HepG2 (cell line): ENCODE data around the gene PRRT1.

ENCODE experiments used
- AFF4 ChIP-seq: sonication (generic); formaldehyde crosslinking; IDR thresholded peaks from 2 replicates; pipeline ENCODE4 v1.4.0; 2020; ENCODE audit warnings: missing genetic modification reagents
- ARID3A ChIP-seq: IDR thresholded peaks from 2 replicates; pipeline ENCODE4 v1.6.1; 2012; ENCODE audit warnings: low read depth, low read length, improper control_type of control experiment
- ARID5B ChIP-seq: IDR thresholded peaks from 2 replicates; pipeline ENCODE4 v1.4.0; 2020; ENCODE audit warnings: mild to moderate bottlenecking, missing genetic modification reagents
- CTCF ChIP-seq: sonication (generic); formaldehyde crosslinking; IDR thresholded peaks from 2 replicates; pipeline ENCODE4 v1.5.0; 2020; ENCODE audit warnings: mild to moderate bottlenecking, missing genetic modification reagents, moderate library complexity
- EZH2 ChIP-seq: conservative IDR thresholded peaks from 2 replicates; pipeline ENCODE4 v1.6.1; 2012; ENCODE audit warnings: mild to moderate bottlenecking, low read depth, low read length, moderate library complexity
- FOXM1 ChIP-seq: sonication (generic); formaldehyde crosslinking; IDR thresholded peaks from 2 replicates; pipeline ENCODE4 v1.5.0; 2020; ENCODE audit warnings: missing genetic modification reagents
- GTF2F1 ChIP-seq: fragments of 150-350 bp; IDR thresholded peaks from 2 replicates; pipeline ENCODE4 v1.6.1; 2014; ENCODE audit warnings: low read length
- GZF1 ChIP-seq: sonication (generic); formaldehyde crosslinking; IDR thresholded peaks from 2 replicates; pipeline ENCODE4 v1.5.1; 2020; ENCODE audit warnings: mild to moderate bottlenecking, missing genetic modification reagents
- HBP1 ChIP-seq: IDR thresholded peaks from 2 replicates; pipeline ENCODE4 v1.6.1; 2016; ENCODE audit warnings: low read depth, control low read depth
- IRF9 ChIP-seq: sonication (generic); formaldehyde crosslinking; IDR thresholded peaks from 2 replicates; pipeline ENCODE4 v1.8.0; 2022; ENCODE audit warnings: missing genetic modification reagents, mild to moderate bottlenecking, borderline replicate concordance
- PCBP1 ChIP-seq: fragments of 200-400 bp; formaldehyde crosslinking; IDR thresholded peaks from 2 replicates; pipeline ENCODE4 v1.6.1; 2017; ENCODE audit warnings: mild to moderate bottlenecking, low read depth, low read length, borderline replicate concordance
- POLR2AphosphoS5 ChIP-seq: IDR thresholded peaks from 2 replicates; pipeline ENCODE4 v1.6.1; 2012; ENCODE audit warnings: low read depth, low read length
- SAFB2 ChIP-seq: sonication (generic); formaldehyde crosslinking; IDR thresholded peaks from 2 replicates; pipeline ENCODE4 v1.5.1; 2020; ENCODE audit warnings: missing genetic modification reagents, low read depth, mild to moderate bottlenecking, borderline replicate concordance
- ZNF724P ChIP-seq: sonication (generic); formaldehyde crosslinking; IDR thresholded peaks from 2 replicates; pipeline ENCODE4 v1.8.0; 2022; ENCODE audit warnings: missing genetic modification reagents, borderline replicate concordance

GRCh38 chr6:32190054-32190851, 38.5 kb upstream of the PRRT1 start, which contains the start of gene PBX2:
- no peak for TF ChIP-seq FOXM1 (CRISPR knock-in tag)
- TF ChIP-seq AFF4 (CRISPR knock-in tag), result no peak
- TF ChIP-seq PCBP1, result peak; percentile 87; the same call in 1 of the 2 replicates
- TF ChIP-seq SAFB2 (CRISPR knock-in tag), result no peak
- peak; percentile 83 for TF ChIP-seq POLR2AphosphoS5
- TF ChIP-seq ZNF724P (CRISPR knock-in tag), result no peak
- TF ChIP-seq IRF9 (CRISPR knock-in tag), result no peak
- no peak for TF ChIP-seq EZH2
- TF ChIP-seq HBP1 (CRISPR knock-in tag), result no peak
- no peak for TF ChIP-seq GTF2F1
- TF ChIP-seq ARID5B (CRISPR knock-in tag), result peak; percentile 33; the same call in 1 of the 2 replicates
- no peak for TF ChIP-seq GZF1 (CRISPR knock-in tag)
- TF ChIP-seq CTCF (CRISPR knock-in tag), result peak; percentile 27; the same call in 1 of the 2 replicates
- TF ChIP-seq ARID3A, result no peak; the same call in 1 of the 2 replicates
